ENCODE measurements around the gene FIGLA. TPM values are rescaled to one million over a fixed set of nuclear protein-coding genes. Genes with fewer than 3 reads are reported as not detected.

The FIGLA gene
- total RNA-seq, 4 donors from 2014 or later = not detected

DNA sequence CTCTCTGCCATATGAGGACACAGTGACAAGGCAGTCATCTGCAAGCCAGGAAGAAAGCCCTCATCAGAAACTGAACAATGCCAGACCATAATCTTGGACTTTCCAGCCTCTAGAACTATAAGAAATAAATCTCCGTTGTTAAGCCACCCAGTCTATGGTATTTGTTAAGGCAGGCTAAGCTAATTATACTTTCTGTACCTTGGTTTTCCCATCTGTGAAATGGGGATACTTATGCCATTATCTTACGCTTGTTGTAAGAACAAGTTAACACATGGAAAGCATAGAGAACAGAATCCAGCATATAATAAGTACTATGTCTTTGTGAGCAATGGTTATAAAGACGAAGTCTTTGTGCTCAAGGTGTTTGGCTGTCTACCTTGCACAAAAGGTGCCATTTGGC is 14.2 kb downstream of the FIGLA start:
- intact Hi-C loops (cut with DNase I) = no loop called here
- Histone ChIP-seq H3K27me3 (no peaks in the 10 kb centered on the region), H3K27ac (no peak overlapping the region), H3K36me3 (no peaks in the 10 kb centered on the region), H3K4me1 (no peaks in the 10 kb centered on the region), H3K4me3 (replicated peaks in 1 of 3) (no peak overlapping the region), H3K9me3 (no peaks in the 10 kb centered on the region)
- 92 to 94% methylated on average over 3 of the region's 3 CpGs for WGBS, 2 donors
- no peak for DNase-seq
- TF ChIP-seq, protein P1, sequence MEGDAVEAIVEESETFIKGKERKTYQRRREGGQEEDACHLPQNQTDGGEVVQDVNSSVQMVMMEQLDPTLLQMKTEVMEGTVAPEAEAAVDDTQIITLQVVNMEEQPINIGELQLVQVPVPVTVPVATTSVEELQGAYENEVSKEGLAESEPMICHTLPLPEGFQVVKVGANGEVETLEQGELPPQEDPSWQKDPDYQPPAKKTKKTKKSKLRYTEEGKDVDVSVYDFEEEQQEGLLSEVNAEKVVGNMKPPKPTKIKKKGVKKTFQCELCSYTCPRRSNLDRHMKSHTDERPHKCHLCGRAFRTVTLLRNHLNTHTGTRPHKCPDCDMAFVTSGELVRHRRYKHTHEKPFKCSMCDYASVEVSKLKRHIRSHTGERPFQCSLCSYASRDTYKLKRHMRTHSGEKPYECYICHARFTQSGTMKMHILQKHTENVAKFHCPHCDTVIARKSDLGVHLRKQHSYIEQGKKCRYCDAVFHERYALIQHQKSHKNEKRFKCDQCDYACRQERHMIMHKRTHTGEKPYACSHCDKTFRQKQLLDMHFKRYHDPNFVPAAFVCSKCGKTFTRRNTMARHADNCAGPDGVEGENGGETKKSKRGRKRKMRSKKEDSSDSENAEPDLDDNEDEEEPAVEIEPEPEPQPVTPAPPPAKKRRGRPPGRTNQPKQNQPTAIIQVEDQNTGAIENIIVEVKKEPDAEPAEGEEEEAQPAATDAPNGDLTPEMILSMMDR (IDR thresholded peaks at IDR 0.05) = no peak
- no peak for TF ChIP-seq POLR2A (IDR thresholded peaks at IDR 0.05)

DNA sequence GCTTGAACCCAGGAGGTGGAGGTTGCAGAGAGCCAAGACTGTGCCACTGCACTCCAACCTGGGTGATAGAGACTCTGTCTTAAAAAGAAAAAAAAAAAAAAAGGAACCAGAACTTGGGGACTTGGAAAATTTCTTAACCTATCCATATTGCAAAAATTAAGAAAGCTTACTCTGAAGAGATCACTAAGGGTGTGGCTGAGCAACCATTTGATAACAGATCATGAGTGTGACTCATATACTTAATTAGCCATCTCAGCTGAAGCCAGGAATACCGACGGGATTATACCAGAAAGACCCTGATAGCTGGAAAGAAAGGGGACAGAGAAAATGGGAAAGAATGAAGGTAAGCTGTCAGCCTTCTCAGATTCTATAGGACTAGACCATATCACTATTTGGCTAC is 15.3 kb downstream of the FIGLA start:
- Histone ChIP-seq H3K27ac (no peak overlapping the region), H3K4me1 (no peaks in the 10 kb centered on the region), H3K9me3 (no peaks in the 10 kb centered on the region), H3K27me3 (no peaks in the 10 kb centered on the region), H3K4me3 (replicated peaks in 1 of 3) (no peak overlapping the region), H3K36me3 (no peaks in the 10 kb centered on the region)
- TF ChIP-seq POLR2A (IDR thresholded peaks at IDR 0.05) = no peak
- TF ChIP-seq, protein P1 (IDR thresholded peaks at IDR 0.05) = no peak
- DNase-seq = no peak
- 60 to 80% methylated on average over 2 of the region's 2 CpGs for WGBS, 2 donors
- intact Hi-C loops (cut with DNase I) = no loop called here

DNA sequence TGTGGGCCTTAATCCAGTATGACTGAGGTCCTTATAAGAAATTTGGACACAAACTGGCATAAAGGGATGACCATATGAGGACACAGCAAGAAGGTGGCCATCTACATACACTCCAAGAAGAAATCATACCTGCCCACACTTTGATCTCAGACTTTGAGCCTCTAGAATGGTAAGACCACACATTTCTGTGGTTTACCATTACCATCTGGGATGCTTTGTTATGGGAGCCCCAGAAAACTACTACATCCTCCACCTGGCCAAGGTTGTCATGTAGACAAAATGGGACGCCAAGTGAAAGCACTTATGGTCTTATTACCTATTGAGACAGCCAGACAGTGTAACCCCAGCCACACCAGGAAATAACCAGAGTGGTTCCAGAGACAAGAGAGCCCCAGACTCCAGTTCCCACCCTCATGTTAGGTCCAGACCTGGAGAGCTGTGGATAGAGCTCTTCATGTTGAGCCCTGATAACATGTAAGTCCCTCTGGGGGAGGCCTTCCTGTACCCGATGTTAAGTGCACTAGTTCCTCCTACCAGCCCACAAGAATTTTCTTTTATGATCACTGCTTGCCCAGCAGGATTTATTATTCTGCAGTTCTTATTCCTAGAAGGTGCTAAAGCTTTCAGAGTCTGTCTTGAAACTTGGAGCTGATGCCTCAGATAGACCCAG is 17.8 kb downstream of the FIGLA start:
- no peaks in the 10 kb centered on the region for H3K27me3 ChIP-seq
- WGBS, 2 donors = 81 to 84% methylated on average over 2 of the region's 2 CpGs
- no peaks in the 10 kb centered on the region for H3K9me3 ChIP-seq
- H3K36me3 ChIP-seq = no peaks in the 10 kb centered on the region
- H3K27ac ChIP-seq = no peak overlapping the region
- TF ChIP-seq, protein P1 (IDR thresholded peaks at IDR 0.05) = no peak
- no peak for TF ChIP-seq POLR2A (IDR thresholded peaks at IDR 0.05)
- intact Hi-C loops (cut with DNase I) = no loop called here
- DNase-seq = no peak
- no peak overlapping the region for H3K4me3 ChIP-seq (replicated peaks in 1 of 3)
- H3K4me1 ChIP-seq = peaks cover 2 to 3% of the 10 kb centered on the region in 2 donors

DNA sequence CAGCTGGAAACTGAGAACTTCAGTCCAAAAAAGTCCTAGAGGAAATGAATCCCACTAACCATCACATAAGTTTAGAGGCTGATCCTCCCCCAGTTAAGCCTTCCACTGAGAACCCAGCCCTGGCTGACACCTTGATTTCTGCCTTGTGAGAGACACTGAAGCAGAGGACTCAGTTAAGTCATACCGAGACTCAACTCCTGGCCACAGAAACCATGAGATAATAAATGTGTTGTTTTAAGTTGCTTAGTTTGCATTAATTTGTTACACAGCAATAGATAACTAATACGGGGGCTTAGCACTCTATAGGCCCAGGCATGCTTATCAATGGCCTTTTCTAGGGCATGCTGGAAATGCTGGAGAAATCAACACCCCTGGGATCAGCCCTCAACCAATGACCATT is 19.0 kb downstream of the FIGLA start:
- no peaks in the 10 kb centered on the region for H3K27me3 ChIP-seq
- 89 to 91% methylated on average over 2 of the region's 2 CpGs for WGBS, 2 donors
- intact Hi-C loops (cut with DNase I) = no loop called here

DNA sequence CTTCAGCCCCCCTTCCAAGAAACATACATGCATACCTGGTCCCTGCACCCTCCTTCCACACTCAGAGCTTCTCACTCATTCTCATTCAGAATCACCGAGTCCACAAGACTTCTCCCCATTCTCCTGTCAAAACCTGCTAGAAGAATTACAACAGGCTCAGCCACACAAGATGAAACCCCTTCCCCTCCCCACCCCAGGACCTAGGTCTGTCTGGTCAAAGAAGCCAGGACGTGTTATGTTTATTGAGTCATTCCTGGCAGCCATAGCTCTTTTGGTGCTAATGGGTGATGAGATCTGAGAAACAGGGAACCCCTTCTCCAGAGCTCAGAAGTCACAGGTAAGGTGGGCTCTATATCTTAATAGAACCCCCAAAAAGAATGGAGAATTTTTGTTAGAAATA is 21.0 kb downstream of the FIGLA start:
- no peak overlapping the region for H3K4me3 ChIP-seq (replicated peaks in 1 of 3)
- H3K27me3 ChIP-seq = no peaks in the 10 kb centered on the region
- H3K4me1 ChIP-seq = peaks cover 9 to 11% of the 10 kb centered on the region in 2 donors
- DNase-seq = no peak
- H3K27ac ChIP-seq = no peak overlapping the region
- H3K36me3 ChIP-seq = no peaks in the 10 kb centered on the region
- WGBS, 2 donors = 81 to 83% methylated on average over 2 of the region's 2 CpGs
- intact Hi-C loops (cut with DNase I) = no loop called here
- no peaks in the 10 kb centered on the region for H3K9me3 ChIP-seq
- no peak for TF ChIP-seq POLR2A (IDR thresholded peaks at IDR 0.05)
- TF ChIP-seq, protein P1 (IDR thresholded peaks at IDR 0.05) = no peak

More for the DNA sequence above, 19.0 kb downstream of the FIGLA start:
- no peak overlapping the region for H3K4me3 ChIP-seq (replicated peaks in 1 of 3)
- no peak for DNase-seq
- TF ChIP-seq POLR2A (IDR thresholded peaks at IDR 0.05) = no peak
- TF ChIP-seq, protein P1 (IDR thresholded peaks at IDR 0.05) = no peak
- H3K9me3 ChIP-seq = no peaks in the 10 kb centered on the region
- H3K36me3 ChIP-seq = no peaks in the 10 kb centered on the region
- peaks cover 9 to 11% of the 10 kb centered on the region in 2 donors for H3K4me1 ChIP-seq
- no peak overlapping the region for H3K27ac ChIP-seq

All from thyroid gland (tissue), 4 donors.